ENCODE measurements around the gene IL12RB1. TPM values are rescaled to one million over a fixed set of nuclear protein-coding genes. Genes with fewer than 3 reads are reported as not detected.

Gene IL12RB1
- 1 to 10 TPM; 1.3 to 7.8 TPM for total RNA-seq
- 1 to 10 TPM; 3.0 to 6.7 TPM for polyA plus RNA-seq
- long read RNA-seq, donor 1: 0 reads
- long read RNA-seq, donor 2: 0 reads
- long read RNA-seq, donor 3: 0 reads
- long read RNA-seq, donor 4: 0 reads
- long read RNA-seq, donor 5: 0 reads

GRCh38 chr19:18086590-18087138, at the start of gene IL12RB1:
TSS of gene IL12RB1 (minus strand) at chr19:18086934. CDS start at chr19:18086823, 111 bp downstream.
- no peak for DNase-seq
- H3K9me3 ChIP-seq (ENCODE audit: control insufficient read depth in 4 of 4, insufficient read depth in 3 of 4, low read length in 3 of 4): no peaks in the 10 kb centered on the region
- WGBS, 2 donors: 23 to 34% methylated on average over 12 of the region's 12 CpGs
- H3K27ac ChIP-seq (ENCODE audit: low read depth in 1 of 2, low read length in 1 of 2): peak within 1 kb of the TSS in 1 of 2 donors; percentile 1
- H3K4me3 ChIP-seq: no peak within 1 kb of the TSS
- H3K4me1 ChIP-seq (ENCODE audit: control insufficient read depth in 5 of 5, insufficient read depth in 5 of 5, low read length in 5 of 5): peaks cover 0 to 4% (median 0%) of the 10 kb centered on the region in 5 donors
- ATAC-seq (ENCODE audit: insufficient read depth, low FRiP score): no peak
- no peaks in the 10 kb centered on the region for H3K27me3 ChIP-seq (ENCODE audit: control insufficient read depth in 3 of 3, insufficient read depth in 3 of 3, low read length in 2 of 3)
- H3K36me3 ChIP-seq (ENCODE audit: control insufficient read depth in 4 of 4, insufficient read depth in 4 of 4, low read length in 4 of 4): no peaks in the 10 kb centered on the region
- TF ChIP-seq, protein P1, sequence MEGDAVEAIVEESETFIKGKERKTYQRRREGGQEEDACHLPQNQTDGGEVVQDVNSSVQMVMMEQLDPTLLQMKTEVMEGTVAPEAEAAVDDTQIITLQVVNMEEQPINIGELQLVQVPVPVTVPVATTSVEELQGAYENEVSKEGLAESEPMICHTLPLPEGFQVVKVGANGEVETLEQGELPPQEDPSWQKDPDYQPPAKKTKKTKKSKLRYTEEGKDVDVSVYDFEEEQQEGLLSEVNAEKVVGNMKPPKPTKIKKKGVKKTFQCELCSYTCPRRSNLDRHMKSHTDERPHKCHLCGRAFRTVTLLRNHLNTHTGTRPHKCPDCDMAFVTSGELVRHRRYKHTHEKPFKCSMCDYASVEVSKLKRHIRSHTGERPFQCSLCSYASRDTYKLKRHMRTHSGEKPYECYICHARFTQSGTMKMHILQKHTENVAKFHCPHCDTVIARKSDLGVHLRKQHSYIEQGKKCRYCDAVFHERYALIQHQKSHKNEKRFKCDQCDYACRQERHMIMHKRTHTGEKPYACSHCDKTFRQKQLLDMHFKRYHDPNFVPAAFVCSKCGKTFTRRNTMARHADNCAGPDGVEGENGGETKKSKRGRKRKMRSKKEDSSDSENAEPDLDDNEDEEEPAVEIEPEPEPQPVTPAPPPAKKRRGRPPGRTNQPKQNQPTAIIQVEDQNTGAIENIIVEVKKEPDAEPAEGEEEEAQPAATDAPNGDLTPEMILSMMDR (IDR thresholded peaks at IDR 0.05; ENCODE audit: control extremely low read depth, extremely low read depth): no peak
- no peak within 1 kb of the TSS for H3K9ac ChIP-seq (ENCODE audit: insufficient read depth in 1 of 2, low read length in 2 of 2)

- peaks cover 0 to 43% (median 10%) of the 10 kb centered on the region in 4 donors for H3K36me3 ChIP-seq (ENCODE audit: control insufficient read depth in 4 of 4, insufficient read depth in 4 of 4, low read length in 4 of 4)
- no peak overlapping the region for H3K27ac ChIP-seq (ENCODE audit: low read depth in 1 of 2, low read length in 1 of 2)
- WGBS, 2 donors: 93 to 94% methylated on average over 18 of the region's 18 CpGs
- H3K9ac ChIP-seq (ENCODE audit: insufficient read depth in 1 of 2, low read length in 2 of 2): no peak overlapping the region
- no peak overlapping the region for H3K4me3 ChIP-seq
- H3K27me3 ChIP-seq (ENCODE audit: control insufficient read depth in 3 of 3, insufficient read depth in 3 of 3, low read length in 2 of 3): no peaks in the 10 kb centered on the region
- TF ChIP-seq, protein P1 (IDR thresholded peaks at IDR 0.05; ENCODE audit: control extremely low read depth, extremely low read depth): no peak
- ATAC-seq (ENCODE audit: insufficient read depth, low FRiP score) (no peak), DNase-seq (no peak)
- no peaks in the 10 kb centered on the region for H3K4me1 ChIP-seq (ENCODE audit: control insufficient read depth in 5 of 5, insufficient read depth in 5 of 5, low read length in 5 of 5)
- H3K9me3 ChIP-seq (ENCODE audit: control insufficient read depth in 4 of 4, insufficient read depth in 3 of 4, low read length in 3 of 4): no peaks in the 10 kb centered on the region
Measured at GRCh38 chr19:18135712-18136584, 49.2 kb upstream of the IL12RB1 start.

- DNase-seq (no peak), ATAC-seq (ENCODE audit: insufficient read depth, low FRiP score) (no peak)
- TF ChIP-seq, protein P1 (IDR thresholded peaks at IDR 0.05; ENCODE audit: control extremely low read depth, extremely low read depth): no peak
- Histone ChIP-seq H3K9ac (ENCODE audit: insufficient read depth in 1 of 2, low read length in 2 of 2) (no peak overlapping the region), H3K27ac (ENCODE audit: low read depth in 1 of 2, low read length in 1 of 2) (no peak overlapping the region), H3K27me3 (ENCODE audit: control insufficient read depth in 3 of 3, insufficient read depth in 3 of 3, low read length in 2 of 3) (no peaks in the 10 kb centered on the region), H3K4me1 (ENCODE audit: control insufficient read depth in 5 of 5, insufficient read depth in 5 of 5, low read length in 5 of 5) (no peaks in the 10 kb centered on the region), H3K9me3 (ENCODE audit: control insufficient read depth in 4 of 4, insufficient read depth in 3 of 4, low read length in 3 of 4) (peaks cover 0 to 4% (median 0%) of the 10 kb centered on the region in 4 donors), H3K4me3 (no peak overlapping the region), H3K36me3 (ENCODE audit: control insufficient read depth in 4 of 4, insufficient read depth in 4 of 4, low read length in 4 of 4) (peaks cover 0 to 41% (median 11%) of the 10 kb centered on the region in 4 donors)
- WGBS, 2 donors: 86 to 89% methylated on average over 31 of the region's 31 CpGs
Measured at GRCh38 chr19:18131841-18132596, 45.3 kb upstream of the IL12RB1 start.

Data from lung (tissue), 16 donors.